K562 (cell line): Measurements from ENCODE around the gene SLC22A23. TPM values are rescaled to one million over a fixed set of nuclear protein-coding genes. Genes with fewer than 3 reads are reported as not detected.

Experiments
- CEBPB ChIP-seq: fragments of 450-650 bp; IDR thresholded peaks from 2 replicates; pipeline ENCODE4 v1.6.1; 2016; ENCODE audit warnings: missing genetic modification characterization, missing compliant biosample characterization
- DMBX1 ChIP-seq: fragments of 250-450 bp; sonication (Bioruptor Pico); IDR thresholded peaks from 2 replicates; pipeline ENCODE4 v1.8.0; 2022; ENCODE audit warnings: inconsistent platforms, mild to moderate bottlenecking, moderate library complexity, borderline replicate concordance
- HDAC2 ChIP-seq: fragments of 450-650 bp; IDR thresholded peaks from 2 replicates; pipeline ENCODE4 v1.6.1; 2016; ENCODE audit warnings: mild to moderate bottlenecking
- HDAC8 ChIP-seq: fragments of 450-650 bp; IDR thresholded peaks from 2 replicates; pipeline ENCODE4 v1.6.1; 2016; ENCODE audit warnings: mild to moderate bottlenecking, missing genetic modification characterization, moderate library complexity, missing compliant biosample characterization
- KDM2B ChIP-seq: fragments of 250-450 bp; sonication (Bioruptor Pico); IDR thresholded peaks from 2 replicates; pipeline ENCODE4 v1.8.0; 2021; ENCODE audit warnings: mild to moderate bottlenecking, moderate library complexity
- NFIX ChIP-seq: fragments of 250-450 bp; sonication (Bioruptor Pico); IDR thresholded peaks from 2 replicates; pipeline ENCODE4 v1.4.0; 2020; ENCODE audit warnings: low read depth, mild to moderate bottlenecking, moderate library complexity
- NFRKB ChIP-seq: fragments of 450-650 bp; IDR thresholded peaks from 2 replicates; pipeline ENCODE4 v1.6.1; 2016; ENCODE audit warnings: low read depth
- ZKSCAN8 ChIP-seq: fragments of 200-800 bp; sonication (Bioruptor generic); IDR thresholded peaks from 2 replicates; pipeline ENCODE4 v1.6.1; 2016; ENCODE audit warnings: missing genetic modification characterization, missing compliant biosample characterization
- ZNF121 ChIP-seq: sonication (generic); formaldehyde crosslinking; conservative IDR thresholded peaks from 2 replicates; pipeline ENCODE4 v1.8.0; 2022; ENCODE audit warnings: missing genetic modification reagents
- polyA plus RNA-seq, 8 experiments: library from polyadenylated mRNA; depleted of rRNA in 4 of 8; stranded (reverse) in 5 of 8; unstranded in 3 of 8; fragments of >200 nt; fragmentation: Nextera tagmentation in 2 of 8; fragmentation: Illumina TruSeq in 1 of 8; extraction: Ambion mirVana in 2 of 8; extraction: Trizol in 1 of 8; gene quantifications; 2 replicates each; pipeline versions ENCODE4 v1.2.1 to v1.2.3, GENCODE V29; 2011 to 2014; ENCODE audit warnings: inconsistent platforms in 1 of 8, missing spikeins in 1 of 8
- total RNA-seq, 7 experiments: library from RNA; depleted of rRNA in 6 of 7; stranded (reverse); fragments of >200 nt in 6 of 7; fragmentation: Illumina TruSeq in 2 of 7; extraction: Trizol in 2 of 7; gene quantifications; 2 replicates each; pipeline versions ENCODE4 v1.2.1 to v1.2.3, GENCODE V29; 2011 to 2021; ENCODE audit warnings: low replicate concordance in 1 of 7
- TF ChIP-seq, protein P1 (sequence below): fragments of 450-650 bp; IDR thresholded peaks from 2 replicates; pipeline ENCODE4 v1.6.1; 2016; ENCODE audit warnings: antibody characterized with exemption
- TF ChIP-seq, protein P2 (sequence below): fragments of 250-450 bp; sonication (Bioruptor Pico); IDR thresholded peaks from 2 replicates; pipeline ENCODE4 v1.5.0; 2021; ENCODE audit warnings: mild to moderate bottlenecking, borderline replicate concordance
- TF ChIP-seq, protein P3 (sequence below): fragments of 450-650 bp; IDR thresholded peaks from 2 replicates; pipeline ENCODE4 v1.6.1; 2016; ENCODE audit warnings: mild to moderate bottlenecking, moderate library complexity

Gene SLC22A23
- total and polyA plus RNA-seq, 9 of the 15 experiments (the other 6 are each of a cell fraction or from before 2014, with no cell fraction given): 0.30 to 8.7 (median 2.5) TPM

DNA sequence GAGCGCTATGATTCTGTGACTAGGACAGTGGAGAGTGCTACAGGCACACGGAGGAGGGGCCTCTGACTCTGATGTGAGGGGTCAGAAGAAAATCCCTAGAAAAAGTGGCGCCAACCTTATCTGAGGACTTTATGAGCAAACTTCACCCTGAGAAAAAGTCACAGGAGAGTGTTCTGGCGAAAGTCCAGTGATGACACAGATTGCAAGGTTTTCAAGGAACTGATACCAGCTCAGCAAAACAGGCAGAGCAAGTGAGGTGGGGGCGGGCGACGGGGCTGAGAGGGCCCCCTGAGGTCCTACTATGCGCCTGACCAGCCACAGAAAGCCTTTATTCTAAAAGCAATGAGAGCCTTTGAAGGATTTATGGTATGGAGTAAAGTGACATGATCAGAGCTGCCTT lies 73.3 kb downstream of the SLC22A23 start (continued):
- TF ChIP-seq, protein P1, sequence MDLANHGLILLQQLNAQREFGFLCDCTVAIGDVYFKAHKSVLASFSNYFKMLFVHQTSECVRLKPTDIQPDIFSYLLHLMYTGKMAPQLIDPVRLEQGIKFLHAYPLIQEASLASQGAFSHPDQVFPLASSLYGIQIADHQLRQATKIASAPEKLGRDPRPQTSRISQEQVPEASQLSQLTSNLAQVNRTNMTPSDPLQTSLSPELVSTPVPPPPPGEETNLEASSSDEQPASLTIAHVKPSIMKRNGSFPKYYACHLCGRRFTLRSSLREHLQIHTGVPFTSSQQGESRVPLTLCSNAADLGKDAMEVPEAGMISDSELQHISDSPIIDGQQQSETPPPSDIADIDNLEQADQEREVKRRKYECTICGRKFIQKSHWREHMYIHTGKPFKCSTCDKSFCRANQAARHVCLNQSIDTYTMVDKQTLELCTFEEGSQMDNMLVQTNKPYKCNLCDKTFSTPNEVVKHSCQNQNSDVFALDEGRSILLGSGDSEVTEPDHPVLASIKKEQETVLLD: no peak; the same call in 1 of the 2 replicates
- TF ChIP-seq HDAC8 (tag) (no peak), KDM2B (no peak), HDAC2 (peak; percentile 96), CEBPB (peak; percentile 42), NFIX (CRISPR knock-in tag) (no peak), ZKSCAN8 (CRISPR knock-in tag) (no peak), ZNF121 (CRISPR knock-in tag) (no peak), NFRKB (no peak), DMBX1 (peak; percentile 71; the same call in 1 of the 2 replicates)
- TF ChIP-seq, protein P2, sequence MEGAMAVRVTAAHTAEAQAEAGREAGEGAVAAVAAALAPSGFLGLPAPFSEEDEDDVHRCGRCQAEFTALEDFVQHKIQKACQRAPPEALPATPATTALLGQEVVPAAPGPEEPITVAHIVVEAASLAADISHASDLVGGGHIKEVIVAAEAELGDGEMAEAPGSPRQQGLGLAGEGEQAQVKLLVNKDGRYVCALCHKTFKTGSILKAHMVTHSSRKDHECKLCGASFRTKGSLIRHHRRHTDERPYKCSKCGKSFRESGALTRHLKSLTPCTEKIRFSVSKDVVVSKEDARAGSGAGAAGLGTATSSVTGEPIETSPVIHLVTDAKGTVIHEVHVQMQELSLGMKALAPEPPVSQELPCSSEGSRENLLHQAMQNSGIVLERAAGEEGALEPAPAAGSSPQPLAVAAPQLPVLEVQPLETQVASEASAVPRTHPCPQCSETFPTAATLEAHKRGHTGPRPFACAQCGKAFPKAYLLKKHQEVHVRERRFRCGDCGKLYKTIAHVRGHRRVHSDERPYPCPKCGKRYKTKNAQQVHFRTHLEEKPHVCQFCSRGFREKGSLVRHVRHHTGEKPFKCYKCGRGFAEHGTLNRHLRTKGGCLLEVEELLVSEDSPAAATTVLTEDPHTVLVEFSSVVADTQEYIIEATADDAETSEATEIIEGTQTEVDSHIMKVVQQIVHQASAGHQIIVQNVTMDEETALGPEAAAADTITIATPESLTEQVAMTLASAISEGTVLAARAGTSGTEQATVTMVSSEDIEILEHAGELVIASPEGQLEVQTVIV (CRISPR knock-in tag): no peak
- TF ChIP-seq, protein P3, sequence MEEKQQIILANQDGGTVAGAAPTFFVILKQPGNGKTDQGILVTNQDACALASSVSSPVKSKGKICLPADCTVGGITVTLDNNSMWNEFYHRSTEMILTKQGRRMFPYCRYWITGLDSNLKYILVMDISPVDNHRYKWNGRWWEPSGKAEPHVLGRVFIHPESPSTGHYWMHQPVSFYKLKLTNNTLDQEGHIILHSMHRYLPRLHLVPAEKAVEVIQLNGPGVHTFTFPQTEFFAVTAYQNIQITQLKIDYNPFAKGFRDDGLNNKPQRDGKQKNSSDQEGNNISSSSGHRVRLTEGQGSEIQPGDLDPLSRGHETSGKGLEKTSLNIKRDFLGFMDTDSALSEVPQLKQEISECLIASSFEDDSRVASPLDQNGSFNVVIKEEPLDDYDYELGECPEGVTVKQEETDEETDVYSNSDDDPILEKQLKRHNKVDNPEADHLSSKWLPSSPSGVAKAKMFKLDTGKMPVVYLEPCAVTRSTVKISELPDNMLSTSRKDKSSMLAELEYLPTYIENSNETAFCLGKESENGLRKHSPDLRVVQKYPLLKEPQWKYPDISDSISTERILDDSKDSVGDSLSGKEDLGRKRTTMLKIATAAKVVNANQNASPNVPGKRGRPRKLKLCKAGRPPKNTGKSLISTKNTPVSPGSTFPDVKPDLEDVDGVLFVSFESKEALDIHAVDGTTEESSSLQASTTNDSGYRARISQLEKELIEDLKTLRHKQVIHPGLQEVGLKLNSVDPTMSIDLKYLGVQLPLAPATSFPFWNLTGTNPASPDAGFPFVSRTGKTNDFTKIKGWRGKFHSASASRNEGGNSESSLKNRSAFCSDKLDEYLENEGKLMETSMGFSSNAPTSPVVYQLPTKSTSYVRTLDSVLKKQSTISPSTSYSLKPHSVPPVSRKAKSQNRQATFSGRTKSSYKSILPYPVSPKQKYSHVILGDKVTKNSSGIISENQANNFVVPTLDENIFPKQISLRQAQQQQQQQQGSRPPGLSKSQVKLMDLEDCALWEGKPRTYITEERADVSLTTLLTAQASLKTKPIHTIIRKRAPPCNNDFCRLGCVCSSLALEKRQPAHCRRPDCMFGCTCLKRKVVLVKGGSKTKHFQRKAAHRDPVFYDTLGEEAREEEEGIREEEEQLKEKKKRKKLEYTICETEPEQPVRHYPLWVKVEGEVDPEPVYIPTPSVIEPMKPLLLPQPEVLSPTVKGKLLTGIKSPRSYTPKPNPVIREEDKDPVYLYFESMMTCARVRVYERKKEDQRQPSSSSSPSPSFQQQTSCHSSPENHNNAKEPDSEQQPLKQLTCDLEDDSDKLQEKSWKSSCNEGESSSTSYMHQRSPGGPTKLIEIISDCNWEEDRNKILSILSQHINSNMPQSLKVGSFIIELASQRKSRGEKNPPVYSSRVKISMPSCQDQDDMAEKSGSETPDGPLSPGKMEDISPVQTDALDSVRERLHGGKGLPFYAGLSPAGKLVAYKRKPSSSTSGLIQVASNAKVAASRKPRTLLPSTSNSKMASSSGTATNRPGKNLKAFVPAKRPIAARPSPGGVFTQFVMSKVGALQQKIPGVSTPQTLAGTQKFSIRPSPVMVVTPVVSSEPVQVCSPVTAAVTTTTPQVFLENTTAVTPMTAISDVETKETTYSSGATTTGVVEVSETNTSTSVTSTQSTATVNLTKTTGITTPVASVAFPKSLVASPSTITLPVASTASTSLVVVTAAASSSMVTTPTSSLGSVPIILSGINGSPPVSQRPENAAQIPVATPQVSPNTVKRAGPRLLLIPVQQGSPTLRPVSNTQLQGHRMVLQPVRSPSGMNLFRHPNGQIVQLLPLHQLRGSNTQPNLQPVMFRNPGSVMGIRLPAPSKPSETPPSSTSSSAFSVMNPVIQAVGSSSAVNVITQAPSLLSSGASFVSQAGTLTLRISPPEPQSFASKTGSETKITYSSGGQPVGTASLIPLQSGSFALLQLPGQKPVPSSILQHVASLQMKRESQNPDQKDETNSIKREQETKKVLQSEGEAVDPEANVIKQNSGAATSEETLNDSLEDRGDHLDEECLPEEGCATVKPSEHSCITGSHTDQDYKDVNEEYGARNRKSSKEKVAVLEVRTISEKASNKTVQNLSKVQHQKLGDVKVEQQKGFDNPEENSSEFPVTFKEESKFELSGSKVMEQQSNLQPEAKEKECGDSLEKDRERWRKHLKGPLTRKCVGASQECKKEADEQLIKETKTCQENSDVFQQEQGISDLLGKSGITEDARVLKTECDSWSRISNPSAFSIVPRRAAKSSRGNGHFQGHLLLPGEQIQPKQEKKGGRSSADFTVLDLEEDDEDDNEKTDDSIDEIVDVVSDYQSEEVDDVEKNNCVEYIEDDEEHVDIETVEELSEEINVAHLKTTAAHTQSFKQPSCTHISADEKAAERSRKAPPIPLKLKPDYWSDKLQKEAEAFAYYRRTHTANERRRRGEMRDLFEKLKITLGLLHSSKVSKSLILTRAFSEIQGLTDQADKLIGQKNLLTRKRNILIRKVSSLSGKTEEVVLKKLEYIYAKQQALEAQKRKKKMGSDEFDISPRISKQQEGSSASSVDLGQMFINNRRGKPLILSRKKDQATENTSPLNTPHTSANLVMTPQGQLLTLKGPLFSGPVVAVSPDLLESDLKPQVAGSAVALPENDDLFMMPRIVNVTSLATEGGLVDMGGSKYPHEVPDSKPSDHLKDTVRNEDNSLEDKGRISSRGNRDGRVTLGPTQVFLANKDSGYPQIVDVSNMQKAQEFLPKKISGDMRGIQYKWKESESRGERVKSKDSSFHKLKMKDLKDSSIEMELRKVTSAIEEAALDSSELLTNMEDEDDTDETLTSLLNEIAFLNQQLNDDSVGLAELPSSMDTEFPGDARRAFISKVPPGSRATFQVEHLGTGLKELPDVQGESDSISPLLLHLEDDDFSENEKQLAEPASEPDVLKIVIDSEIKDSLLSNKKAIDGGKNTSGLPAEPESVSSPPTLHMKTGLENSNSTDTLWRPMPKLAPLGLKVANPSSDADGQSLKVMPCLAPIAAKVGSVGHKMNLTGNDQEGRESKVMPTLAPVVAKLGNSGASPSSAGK: no peak
